PC-9 (cell line): Measurements from ENCODE around the gene CDC16. TPM values are rescaled to one million over a fixed set of nuclear protein-coding genes. Genes with fewer than 3 reads are reported as not detected.

Experiments used
- BruUV-seq: library from RNA; stranded (reverse); fragments of 400-500 nt; replicated peaks from 2 replicates; lab custom pipeline; 2021; lab: Mats Ljungman, UMichigan
- CTCF ChIA-PET: fragments of 300-600 bp; sonication (Branson Sonifier 250); formaldehyde crosslinking; loops from one replicate; lab custom pipeline; 2022; ENCODE audit warnings: antibody characterized with exemption; lab: Charles Lee
- POLR2A ChIA-PET: fragments of 300-600 bp; sonication (Branson Sonifier 250); formaldehyde crosslinking; loops from one replicate; lab custom pipeline; 2022; ENCODE audit warnings: antibody characterized with exemption; ENCODE audit not compliant: unreplicated experiment; lab: Charles Lee
- DNase-seq, 2 experiments: peaks; one replicate each; pipeline versions ENCODE4 v3.0.0 to v3.0.0-alpha.2; 2015 to 2022; ENCODE audit warnings: mixed read lengths in 1 of 2
- H2AFZ ChIP-seq: fragments of 200-600 bp; sonication (generic); 2 replicates; pipeline ENCODE4 v1.8.1; 2017; ENCODE audit warnings: antibody characterized with exemption
- H3F3A ChIP-seq: fragments of 200-600 bp; sonication (generic); 2 replicates; pipeline ENCODE4 v1.8.1; 2017; ENCODE audit warnings: antibody characterized with exemption, mild to moderate bottlenecking, low read depth; ENCODE audit not compliant: insufficient read depth
- H3K27ac ChIP-seq: fragments of 200-600 bp; sonication (generic); 2 replicates; pipeline ENCODE4 v1.6.1; 2016; ENCODE audit warnings: mixed run types
- H3K27me3 ChIP-seq: fragments of 200-600 bp; sonication (generic); 2 replicates; pipeline ENCODE4 v1.6.1; 2016; ENCODE audit warnings: low read depth, mixed run types; ENCODE audit not compliant: insufficient read depth
- H3K36me3 ChIP-seq: fragments of 200-600 bp; sonication (generic); 2 replicates; pipeline ENCODE4 v1.6.1; 2016; ENCODE audit warnings: low read depth, mixed run types
- H3K4me1 ChIP-seq: fragments of 200-600 bp; sonication (generic); replicated peaks from 2 replicates; pipeline ENCODE4 v1.6.1; 2016; ENCODE audit warnings: mixed run types; ENCODE audit not compliant: insufficient read depth
- H3K4me2 ChIP-seq: fragments of 200-600 bp; sonication (generic); 2 replicates; pipeline ENCODE4 v1.6.1; 2017; ENCODE audit warnings: mixed run types
- H3K4me3 ChIP-seq: fragments of 200-600 bp; sonication (generic); 2 replicates; pipeline ENCODE4 v1.6.1; 2016; ENCODE audit warnings: mixed run types
- H3K79me2 ChIP-seq: fragments of 200-600 bp; sonication (generic); 2 replicates; pipeline ENCODE4 v1.6.1; 2017; ENCODE audit warnings: low read depth, mixed run types
- H3K9me2 ChIP-seq: fragments of 200-600 bp; sonication (generic); 2 replicates; pipeline ENCODE4 v1.8.1; 2017; ENCODE audit warnings: mild to moderate bottlenecking; ENCODE audit not compliant: insufficient read depth
- H3K9me3 ChIP-seq: fragments of 200-600 bp; sonication (generic); 2 replicates; pipeline ENCODE4 v1.8.1; 2016; ENCODE audit warnings: low read depth; ENCODE audit not compliant: insufficient read depth
- H4K20me1 ChIP-seq: fragments of 200-600 bp; sonication (generic); 2 replicates; pipeline ENCODE4 v1.8.1; 2017; ENCODE audit not compliant: insufficient read depth
- EZH2 ChIP-seq: fragments of 200-600 bp; sonication (generic); IDR thresholded peaks from 2 replicates; pipeline ENCODE4 v1.8.0; 2017; ENCODE audit warnings: antibody characterized with exemption, low read depth
- intact Hi-C: fragments of 100-400 bp; cut with micrococcal nuclease; formaldehyde crosslinking; loops from one replicate; pipeline ENCODE4 v1.10.0; 2022; ENCODE audit not compliant: unreplicated experiment
- total RNA-seq: library from RNA; stranded (reverse); gene quantifications from 2 replicates; pipeline ENCODE4 v1.2.3, GENCODE V29; 2021
- TF ChIP-seq, protein P1 (sequence below): fragments of 200-600 bp; sonication (generic); conservative IDR thresholded peaks from 2 replicates; pipeline ENCODE4 v1.6.1; 2017; ENCODE audit warnings: mixed run types, antibody characterized with exemption, mild to moderate bottlenecking, moderate library complexity

Gene CDC16
- total RNA-seq, 1 experiment from 2014 or later, result 56.8 TPM

GRCh38 chr13:114226088-114226487 is 8.6 kb upstream of the CDC16 start:
- H3K9me3 ChIP-seq, result no peaks in the 10 kb centered on the region
- H2AFZ ChIP-seq, result no peak overlapping the region
- CTCF ChIA-PET, result interaction anchor here (0.6 to 0.7 kb wide), 3 partner anchors 161 to 410 kb away, joined by 3 to 4 read pairs (median 3); no protein-coding TSS in a partner anchor
- no peak overlapping the region for H3K4me2 ChIP-seq
- no peaks in the 10 kb centered on the region for H4K20me1 ChIP-seq
- no peak overlapping the region for H3K27ac ChIP-seq
- no peak for TF ChIP-seq EZH2
- TF ChIP-seq, protein P1, sequence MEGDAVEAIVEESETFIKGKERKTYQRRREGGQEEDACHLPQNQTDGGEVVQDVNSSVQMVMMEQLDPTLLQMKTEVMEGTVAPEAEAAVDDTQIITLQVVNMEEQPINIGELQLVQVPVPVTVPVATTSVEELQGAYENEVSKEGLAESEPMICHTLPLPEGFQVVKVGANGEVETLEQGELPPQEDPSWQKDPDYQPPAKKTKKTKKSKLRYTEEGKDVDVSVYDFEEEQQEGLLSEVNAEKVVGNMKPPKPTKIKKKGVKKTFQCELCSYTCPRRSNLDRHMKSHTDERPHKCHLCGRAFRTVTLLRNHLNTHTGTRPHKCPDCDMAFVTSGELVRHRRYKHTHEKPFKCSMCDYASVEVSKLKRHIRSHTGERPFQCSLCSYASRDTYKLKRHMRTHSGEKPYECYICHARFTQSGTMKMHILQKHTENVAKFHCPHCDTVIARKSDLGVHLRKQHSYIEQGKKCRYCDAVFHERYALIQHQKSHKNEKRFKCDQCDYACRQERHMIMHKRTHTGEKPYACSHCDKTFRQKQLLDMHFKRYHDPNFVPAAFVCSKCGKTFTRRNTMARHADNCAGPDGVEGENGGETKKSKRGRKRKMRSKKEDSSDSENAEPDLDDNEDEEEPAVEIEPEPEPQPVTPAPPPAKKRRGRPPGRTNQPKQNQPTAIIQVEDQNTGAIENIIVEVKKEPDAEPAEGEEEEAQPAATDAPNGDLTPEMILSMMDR, result no peak
- H3K36me3 ChIP-seq, result no peaks in the 10 kb centered on the region
- H3K79me2 ChIP-seq, result no peaks in the 10 kb centered on the region
- no peaks in the 10 kb centered on the region for H3K9me2 ChIP-seq
- 0 out of 2 replicates have a peak, but pooled peaks cover 11% of the 10 kb centered on the region for H3K4me1 ChIP-seq
- POLR2A ChIA-PET, result no interaction called here
- H3F3A ChIP-seq, result peaks cover 15% of the 10 kb centered on the region; the same call in 1 of the 2 replicates
- no TSS peak for BruUV-seq
- intact Hi-C loops, result loop anchor here (1.0 to 5.0 kb wide), 4 partner anchors 161 to 409 kb away; no protein-coding TSS in a partner anchor
- DNase-seq, result no peak
- H3K27me3 ChIP-seq, result peaks cover 9% of the 10 kb centered on the region; the same call in 1 of the 2 replicates
- H3K4me3 ChIP-seq, result no peak overlapping the region

DNA sequence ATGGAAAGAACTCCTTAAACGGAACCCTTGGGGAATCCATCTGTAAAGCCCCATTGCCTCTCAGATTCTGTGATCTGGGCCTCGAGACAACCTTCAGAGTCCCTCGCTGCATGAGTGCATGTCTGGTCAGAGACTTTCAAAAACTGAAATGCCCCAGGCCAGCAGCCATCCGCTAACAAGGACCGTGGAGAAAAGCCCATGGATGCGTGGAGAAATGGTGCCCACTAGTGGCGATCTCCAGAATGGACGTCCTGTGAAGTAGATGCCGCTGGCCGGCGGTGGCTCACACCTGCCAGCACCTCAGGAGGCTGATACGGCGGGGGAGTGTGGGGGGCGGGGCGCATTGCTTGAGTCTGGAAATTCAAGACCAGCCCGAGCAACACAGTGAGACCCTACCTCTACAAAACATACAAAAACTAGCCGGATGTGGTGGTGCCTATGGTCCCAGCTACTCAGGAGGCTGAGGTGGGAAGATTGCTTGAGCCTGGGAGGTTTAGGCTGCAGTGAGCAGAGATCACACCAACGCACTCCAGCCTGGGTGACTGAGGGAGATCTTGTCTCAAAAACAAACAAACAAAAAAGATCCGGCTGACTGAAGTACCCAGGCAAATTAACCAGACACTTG is 7.9 kb upstream of the CDC16 start:
- Histone ChIP-seq H3F3A (peaks cover 15% of the 10 kb centered on the region; the same call in 1 of the 2 replicates), H4K20me1 (no peaks in the 10 kb centered on the region), H3K79me2 (no peaks in the 10 kb centered on the region), H3K36me3 (no peaks in the 10 kb centered on the region), H3K4me2 (peak overlapping the region; percentile 54), H3K27me3 (peaks cover 9% of the 10 kb centered on the region; the same call in 1 of the 2 replicates), H3K4me1 (0 out of 2 replicates have a peak, but pooled peaks cover 11% of the 10 kb centered on the region), H2AFZ (no peak overlapping the region), H3K9me2 (no peaks in the 10 kb centered on the region), H3K27ac (no peak overlapping the region), H3K4me3 (no peak overlapping the region), H3K9me3 (no peaks in the 10 kb centered on the region)
- peak; percentile 76 to 87 for DNase-seq
- BruUV-seq, result no TSS peak
- TF ChIP-seq EZH2, result no peak
- TF ChIP-seq, protein P1, result peak; percentile 95
- ChIA-PET CTCF (interaction anchor here (0.6 to 0.7 kb wide), 3 partner anchors 161 to 410 kb away, joined by 3 to 4 read pairs (median 3); no protein-coding TSS in a partner anchor), POLR2A (no interaction called here)
- intact Hi-C loops, result loop anchor here (1.0 to 5.0 kb wide), 4 partner anchors 162 to 410 kb away; no protein-coding TSS in a partner anchor

GRCh38 chr13:114227528-114227927 is 7.2 kb upstream of the CDC16 start:
- POLR2A ChIA-PET, result no interaction called here
- Histone ChIP-seq H3K4me1 (0 out of 2 replicates have a peak, but pooled peaks cover 11% of the 10 kb centered on the region), H3K9me3 (no peaks in the 10 kb centered on the region), H3K4me3 (no peak overlapping the region), H2AFZ (no peak overlapping the region), H3F3A (peaks cover 15% of the 10 kb centered on the region; the same call in 1 of the 2 replicates), H3K9me2 (no peaks in the 10 kb centered on the region), H3K27me3 (peaks cover 9% of the 10 kb centered on the region; the same call in 1 of the 2 replicates), H3K79me2 (no peaks in the 10 kb centered on the region), H3K27ac (no peak overlapping the region), H4K20me1 (no peaks in the 10 kb centered on the region), H3K36me3 (no peaks in the 10 kb centered on the region), H3K4me2 (no peak overlapping the region)
- TF ChIP-seq, protein P1, result no peak
- DNase-seq, result no peak
- CTCF ChIA-PET, result no interaction called here
- intact Hi-C loops, result loop anchor here (5.0 kb wide), 1 partner anchor 245 kb away; no protein-coding TSS in a partner anchor
- BruUV-seq, result no TSS peak
